ENCODE measurements around the gene SELENON. TPM values are rescaled to one million over a fixed set of nuclear protein-coding genes. Genes with fewer than 3 reads are reported as not detected.

Gene SELENON
- total and polyA plus RNA-seq, 2 experiments from 2014 or later: 26.7 to 37.7 TPM

DNA sequence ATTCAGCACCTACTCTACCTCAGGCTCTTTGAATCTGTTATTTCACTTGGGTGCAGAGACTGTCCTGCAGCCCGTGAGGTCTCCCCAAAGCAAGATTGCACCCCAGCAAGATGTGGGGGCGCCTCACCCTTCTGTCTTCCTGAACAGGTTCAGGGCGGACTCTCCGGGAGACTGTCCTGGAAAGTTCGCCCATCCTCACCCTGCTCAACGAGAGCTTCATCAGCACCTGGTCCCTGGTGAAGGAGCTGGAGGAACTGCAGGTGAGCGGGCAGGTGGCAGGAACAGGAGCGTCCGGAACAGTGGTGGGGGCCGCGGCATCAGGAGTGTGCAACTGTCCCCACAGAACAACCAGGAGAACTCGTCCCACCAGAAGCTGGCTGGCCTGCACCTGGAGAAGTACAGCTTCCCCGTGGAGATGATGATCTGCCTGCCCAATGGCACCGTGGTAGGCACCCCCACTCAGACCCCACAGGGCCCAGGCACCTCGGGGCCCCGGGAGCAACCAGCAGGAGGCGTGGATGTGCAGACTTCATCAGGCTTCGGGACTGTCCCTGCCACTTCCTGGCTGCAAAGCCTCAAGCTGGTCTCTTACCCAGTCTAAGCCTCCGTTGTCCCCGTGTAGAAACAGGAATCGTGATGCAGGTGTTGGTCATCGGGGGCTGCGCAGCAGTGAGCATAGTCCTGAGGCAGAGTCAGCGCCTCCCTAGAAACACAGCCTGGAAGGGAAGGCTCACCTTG, 13.9 kb downstream of the SELENON start:
- Histone ChIP-seq H3K27ac (no peak overlapping the region), H3K9me2 (replicated peaks; ENCODE audit: insufficient read depth) (no peaks in the 10 kb centered on the region), H3K79me2 (no peaks in the 10 kb centered on the region), H3K27me3 (no peaks in the 10 kb centered on the region), H3K36me3 (replicated peaks; ENCODE audit: insufficient read depth, low read depth) (no peaks in the 10 kb centered on the region), H3K4me2 (no peak overlapping the region), H3K4me3 (no peak overlapping the region), H4K20me1 (ENCODE audit: insufficient read depth, poor library complexity, severe bottlenecking) (no peaks in the 10 kb centered on the region), H2AFZ (no peak overlapping the region), H3K9me3 (ENCODE audit: low read depth) (no peaks in the 10 kb centered on the region), H3K4me1 (ENCODE audit: insufficient read depth) (peaks cover 13% of the 10 kb centered on the region)
- TF ChIP-seq EZH2phosphoT487 (IDR thresholded peaks at IDR 0.05; ENCODE audit: low read depth, severe bottlenecking, unreplicated experiment) (no peak), EZH2 (IDR thresholded peaks at IDR 0.05; ENCODE audit: borderline replicate concordance) (no peak)
- TF ChIP-seq, protein P1, sequence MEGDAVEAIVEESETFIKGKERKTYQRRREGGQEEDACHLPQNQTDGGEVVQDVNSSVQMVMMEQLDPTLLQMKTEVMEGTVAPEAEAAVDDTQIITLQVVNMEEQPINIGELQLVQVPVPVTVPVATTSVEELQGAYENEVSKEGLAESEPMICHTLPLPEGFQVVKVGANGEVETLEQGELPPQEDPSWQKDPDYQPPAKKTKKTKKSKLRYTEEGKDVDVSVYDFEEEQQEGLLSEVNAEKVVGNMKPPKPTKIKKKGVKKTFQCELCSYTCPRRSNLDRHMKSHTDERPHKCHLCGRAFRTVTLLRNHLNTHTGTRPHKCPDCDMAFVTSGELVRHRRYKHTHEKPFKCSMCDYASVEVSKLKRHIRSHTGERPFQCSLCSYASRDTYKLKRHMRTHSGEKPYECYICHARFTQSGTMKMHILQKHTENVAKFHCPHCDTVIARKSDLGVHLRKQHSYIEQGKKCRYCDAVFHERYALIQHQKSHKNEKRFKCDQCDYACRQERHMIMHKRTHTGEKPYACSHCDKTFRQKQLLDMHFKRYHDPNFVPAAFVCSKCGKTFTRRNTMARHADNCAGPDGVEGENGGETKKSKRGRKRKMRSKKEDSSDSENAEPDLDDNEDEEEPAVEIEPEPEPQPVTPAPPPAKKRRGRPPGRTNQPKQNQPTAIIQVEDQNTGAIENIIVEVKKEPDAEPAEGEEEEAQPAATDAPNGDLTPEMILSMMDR (IDR thresholded peaks at IDR 0.05; ENCODE audit: poor library complexity): no peak
- DNase-seq (ENCODE audit: low spot score): no peak
- WGBS (ENCODE audit: low lambda C conversion rate, missing lambda C conversion rate): 93% methylated on average over 22 of the region's 24 CpGs

DNA sequence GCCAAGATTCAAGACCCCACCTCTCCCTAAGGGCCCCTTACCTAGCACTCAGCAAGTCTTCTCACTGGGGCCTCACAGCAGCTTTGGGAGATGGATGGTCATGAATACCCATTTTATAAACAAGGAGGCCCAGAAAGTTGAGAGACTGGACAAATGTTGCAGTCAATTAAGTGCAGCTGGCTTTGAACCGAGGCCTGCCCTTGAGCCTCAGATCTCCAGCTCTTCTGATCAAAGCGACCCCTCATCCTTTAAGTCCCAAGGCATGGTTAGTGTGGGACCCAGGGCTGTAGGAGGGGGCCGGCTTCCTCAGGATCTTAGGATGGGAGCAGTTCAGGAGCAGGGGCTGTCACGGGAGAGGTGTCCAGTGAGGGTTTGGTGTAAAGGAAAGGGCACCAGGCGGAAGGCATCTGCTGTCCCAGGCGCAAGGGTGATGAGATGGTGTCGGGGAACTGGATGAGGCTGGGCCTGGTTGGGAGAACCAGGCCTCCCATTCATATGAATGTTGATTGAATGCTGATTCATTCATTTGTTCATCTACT, 14.6 kb downstream of the SELENON start:
- Histone ChIP-seq H3K9me3 (ENCODE audit: low read depth) (no peaks in the 10 kb centered on the region), H3K4me2 (no peak overlapping the region), H3K4me1 (ENCODE audit: insufficient read depth) (peaks cover 15% of the 10 kb centered on the region), H3K27ac (no peak overlapping the region), H2AFZ (no peak overlapping the region), H3K4me3 (no peak overlapping the region), H3K27me3 (no peaks in the 10 kb centered on the region), H4K20me1 (ENCODE audit: insufficient read depth, poor library complexity, severe bottlenecking) (no peaks in the 10 kb centered on the region), H3K36me3 (replicated peaks; ENCODE audit: insufficient read depth, low read depth) (no peaks in the 10 kb centered on the region), H3K9me2 (replicated peaks; ENCODE audit: insufficient read depth) (no peaks in the 10 kb centered on the region), H3K79me2 (no peaks in the 10 kb centered on the region)
- TF ChIP-seq EZH2phosphoT487 (IDR thresholded peaks at IDR 0.05; ENCODE audit: low read depth, severe bottlenecking, unreplicated experiment) (no peak), EZH2 (IDR thresholded peaks at IDR 0.05; ENCODE audit: borderline replicate concordance) (no peak)
- TF ChIP-seq, protein P1 (IDR thresholded peaks at IDR 0.05; ENCODE audit: poor library complexity): no peak
- DNase-seq (ENCODE audit: low spot score): no peak
- WGBS (ENCODE audit: low lambda C conversion rate, missing lambda C conversion rate): 83% methylated on average over 7 of the region's 7 CpGs

DNA sequence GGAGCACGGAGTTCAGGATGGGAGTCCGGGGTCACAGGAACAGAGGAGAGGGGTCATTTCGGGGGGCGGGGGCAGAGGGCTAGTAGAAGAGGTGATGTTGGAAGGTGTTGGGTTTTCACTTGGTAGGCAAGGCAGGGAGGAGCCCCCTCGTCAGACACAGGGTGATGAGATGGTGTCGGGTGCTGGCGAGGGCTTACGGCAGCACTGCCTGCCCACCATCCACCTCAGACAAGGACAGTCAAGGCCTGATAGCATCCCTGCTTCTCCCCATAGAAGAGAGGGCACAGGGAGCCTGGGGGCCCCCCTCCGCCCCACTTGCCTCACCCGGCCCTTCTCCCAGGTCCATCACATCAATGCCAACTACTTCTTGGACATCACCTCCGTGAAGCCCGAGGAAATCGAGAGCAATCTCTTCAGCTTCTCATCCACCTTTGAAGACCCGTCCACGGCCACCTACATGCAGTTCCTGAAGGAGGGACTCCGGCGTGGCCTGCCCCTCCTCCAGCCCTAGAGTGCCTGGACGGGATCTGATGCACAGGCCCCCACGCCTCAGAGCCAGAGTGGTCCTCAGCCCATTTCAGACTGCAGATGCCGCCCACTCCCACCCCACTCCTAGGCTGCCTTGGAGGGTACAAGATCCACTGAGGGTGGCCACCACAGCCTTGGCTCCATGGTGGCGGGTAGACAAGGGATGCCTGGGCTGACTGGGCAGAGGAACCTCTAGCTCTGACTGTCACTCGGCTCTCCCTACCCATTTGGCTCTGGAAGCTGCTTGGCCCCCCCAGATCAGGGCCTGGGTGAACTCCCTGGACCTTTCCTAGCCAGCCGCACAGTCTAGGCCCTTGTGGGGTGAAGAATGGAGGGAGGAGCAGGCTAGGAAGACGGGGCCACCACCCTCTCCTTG, 15.5 kb downstream of the SELENON start:
- Histone ChIP-seq H3K36me3 (replicated peaks; ENCODE audit: insufficient read depth, low read depth) (no peaks in the 10 kb centered on the region), H3K4me1 (ENCODE audit: insufficient read depth) (peaks cover 15% of the 10 kb centered on the region), H3K79me2 (peaks cover 4% of the 10 kb centered on the region), H3K9me3 (ENCODE audit: low read depth) (no peaks in the 10 kb centered on the region), H3K27me3 (no peaks in the 10 kb centered on the region), H3K27ac (no peak overlapping the region), H2AFZ (no peak overlapping the region), H3K4me3 (no peak overlapping the region), H4K20me1 (ENCODE audit: insufficient read depth, poor library complexity, severe bottlenecking) (no peaks in the 10 kb centered on the region), H3K9me2 (replicated peaks; ENCODE audit: insufficient read depth) (no peaks in the 10 kb centered on the region), H3K4me2 (no peak overlapping the region)
- TF ChIP-seq EZH2 (IDR thresholded peaks at IDR 0.05; ENCODE audit: borderline replicate concordance): no peak
- TF ChIP-seq, protein P1 (IDR thresholded peaks at IDR 0.05; ENCODE audit: poor library complexity): no peak
- TF ChIP-seq EZH2phosphoT487 (IDR thresholded peaks at IDR 0.05; ENCODE audit: low read depth, severe bottlenecking, unreplicated experiment): no peak
- WGBS (ENCODE audit: low lambda C conversion rate, missing lambda C conversion rate): 95% methylated on average over 17 of the region's 24 CpGs
- no peak for DNase-seq (ENCODE audit: low spot score)

All from hepatocyte (in vitro differentiated cells).